GM12874 (cell line): ENCODE measurements around the gene MSRB1.

Experiments used
- CTCF ChIP-seq: IDR thresholded peaks from 2 replicates; pipeline ENCODE4 v1.5.1; 2011; ENCODE audit warnings: low read depth, mild to moderate bottlenecking, control low read depth, low read length, moderate library complexity; ENCODE audit not compliant: insufficient read depth

The MSRB1 gene

GRCh38 chr16:1941162-1942046 lies 1.6 kb downstream of the MSRB1 start:
- no peak for TF ChIP-seq CTCF

DNA sequence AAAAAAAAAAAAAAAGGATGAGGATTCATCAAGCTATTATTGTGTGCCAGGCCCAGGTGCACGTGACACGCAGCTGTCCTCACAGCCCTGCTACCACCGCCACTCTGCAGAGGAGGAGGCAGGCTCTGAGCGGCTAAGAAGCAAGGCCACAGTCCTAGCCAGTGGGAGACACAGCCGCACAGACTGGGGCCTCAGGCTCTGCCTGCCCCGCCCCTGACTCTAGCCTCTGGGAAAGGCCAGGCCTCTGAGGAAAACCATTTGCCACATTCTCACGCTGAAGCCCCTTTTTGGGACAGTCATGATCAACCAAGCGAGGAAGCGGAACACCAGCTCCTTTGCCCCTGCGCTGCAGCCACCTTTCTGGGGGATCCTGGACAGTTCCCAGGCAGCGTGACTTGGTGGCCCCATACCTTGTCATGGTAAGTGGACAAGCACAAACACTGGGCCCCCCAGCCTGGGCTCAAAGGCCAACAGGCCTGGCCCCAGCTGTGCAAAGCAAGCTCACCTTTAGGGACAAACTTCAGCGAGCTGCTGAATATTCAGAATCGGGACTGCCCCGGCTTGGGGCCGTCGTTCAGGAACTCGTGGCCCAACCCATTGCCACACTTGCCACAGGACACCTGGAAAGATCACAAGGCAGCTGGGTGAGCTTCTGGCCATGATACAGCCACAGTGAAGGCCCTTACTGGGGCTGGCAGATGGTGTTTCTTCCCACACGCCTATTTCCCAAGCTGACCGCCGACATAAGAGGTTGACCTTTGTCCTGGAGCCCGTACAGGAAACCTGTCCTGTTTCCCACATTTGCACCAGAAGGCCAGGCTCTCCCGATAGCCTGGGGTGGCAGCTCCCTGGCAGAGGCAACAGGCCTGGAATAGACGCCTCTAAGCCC lies 2.5 kb downstream of the MSRB1 start:
- TF ChIP-seq CTCF = no peak

GRCh38 chr16:1938910-1939309 lies 4.1 kb downstream of the MSRB1 start:
- no peak for TF ChIP-seq CTCF

DNA sequence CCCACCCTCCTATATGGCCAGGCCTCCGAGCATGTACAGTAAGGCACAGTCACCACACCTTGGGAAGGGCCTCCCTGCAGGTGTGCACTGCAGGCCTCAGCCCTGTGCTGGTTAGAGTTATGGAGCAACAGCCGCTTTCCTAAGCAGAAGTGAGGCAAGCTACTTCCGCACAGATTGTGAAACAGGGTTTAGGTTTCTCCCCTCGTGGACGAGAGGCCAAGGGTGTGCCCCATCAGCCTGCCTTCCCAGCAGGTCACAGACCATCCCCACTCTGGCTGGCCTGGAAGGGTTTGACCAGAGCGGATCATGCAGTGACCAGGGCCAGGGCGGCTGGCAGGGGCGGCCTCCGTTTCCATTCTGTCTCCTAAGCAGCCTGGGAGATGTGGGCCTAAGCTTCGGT lies 4.7 kb downstream of the MSRB1 start:
- TF ChIP-seq CTCF = no peak

DNA sequence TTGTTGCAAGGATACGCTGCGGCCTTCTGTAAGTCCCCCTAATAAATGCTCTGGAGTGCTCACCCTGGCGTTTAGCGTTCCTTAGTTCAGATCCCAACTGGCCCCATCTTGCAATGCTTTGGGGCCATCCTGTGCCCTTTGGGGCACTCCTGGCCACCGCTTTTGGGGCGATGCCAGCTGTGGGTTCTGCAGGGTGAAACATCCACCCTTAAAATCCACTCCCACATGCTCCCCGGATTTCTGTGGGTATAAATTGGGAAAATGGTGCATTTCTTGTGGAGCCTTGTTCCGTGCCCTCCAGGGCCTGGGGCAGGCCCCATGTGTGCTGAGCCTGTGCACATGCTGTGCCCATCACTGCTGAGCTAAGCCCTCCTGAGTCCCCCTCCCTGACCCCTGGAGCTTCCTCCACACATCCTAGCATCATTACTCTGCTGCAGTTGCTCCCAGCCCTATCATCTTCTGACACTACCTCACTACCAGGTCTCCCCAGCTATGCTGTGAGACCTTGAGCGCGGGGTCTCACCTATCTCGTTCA lies 6.0 kb downstream of the MSRB1 start:
- TF ChIP-seq CTCF = no peak

DNA sequence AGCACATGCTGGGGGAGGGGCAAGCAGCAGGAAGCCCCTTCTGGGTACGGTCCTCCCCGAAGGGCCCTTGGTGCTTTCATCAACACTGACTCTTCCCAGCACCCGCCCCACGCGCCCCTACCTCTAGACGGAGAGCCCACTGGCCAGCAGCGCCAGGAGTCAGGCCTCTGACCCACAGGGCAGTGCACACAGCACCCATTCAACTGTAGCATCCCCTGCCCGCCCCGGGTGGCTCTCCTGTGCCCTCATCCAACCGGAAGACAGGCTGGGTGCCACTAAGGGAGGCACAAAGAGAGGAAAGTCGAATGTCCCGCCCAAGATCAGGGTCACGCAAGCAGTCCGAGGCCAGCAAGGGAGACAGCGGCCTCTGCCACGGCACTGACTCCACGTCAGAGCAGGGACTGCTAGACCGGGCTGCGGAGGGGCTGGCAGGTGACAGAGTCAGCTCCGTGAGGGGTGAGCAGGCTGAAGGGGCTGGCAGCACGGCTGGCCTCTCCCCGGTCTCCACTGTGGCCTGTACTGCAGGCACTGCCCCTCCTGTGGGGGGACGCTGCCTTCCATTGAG lies 9.8 kb downstream of the MSRB1 start:
- no peak for TF ChIP-seq CTCF
